NCI-H2196 (cell line): Measurements from ENCODE around the gene CFAP97D2.

Experiments used
- DNase-seq: peaks from one replicate; lab custom pipeline; 2025; ENCODE audit not compliant: unreplicated experiment; lab: John Stamatoyannopoulos, UW

Gene CFAP97D2

GRCh38 chr13:114264886-114265611 is 86.0 kb downstream of the CFAP97D2 start:
- no peak for DNase-seq

- DNase-seq: no peak
Measured at GRCh38 chr13:114266241-114266640, 87.2 kb downstream of the CFAP97D2 start.

- DNase-seq: no peak
Measured at GRCh38 chr13:114268344-114269280, 89.6 kb downstream of the CFAP97D2 start.

- no peak for DNase-seq
Measured at GRCh38 chr13:114269281-114269770, 90.3 kb downstream of the CFAP97D2 start.
